ENCODE results near the gene NLGN4Y. TPM values are rescaled to one million over a fixed set of nuclear protein-coding genes. Genes with fewer than 3 reads are reported as not detected.

The NLGN4Y gene
- total and polyA plus RNA-seq, 2 of the 4 experiments (the other 2 are of a cell fraction) = not detected

DNA sequence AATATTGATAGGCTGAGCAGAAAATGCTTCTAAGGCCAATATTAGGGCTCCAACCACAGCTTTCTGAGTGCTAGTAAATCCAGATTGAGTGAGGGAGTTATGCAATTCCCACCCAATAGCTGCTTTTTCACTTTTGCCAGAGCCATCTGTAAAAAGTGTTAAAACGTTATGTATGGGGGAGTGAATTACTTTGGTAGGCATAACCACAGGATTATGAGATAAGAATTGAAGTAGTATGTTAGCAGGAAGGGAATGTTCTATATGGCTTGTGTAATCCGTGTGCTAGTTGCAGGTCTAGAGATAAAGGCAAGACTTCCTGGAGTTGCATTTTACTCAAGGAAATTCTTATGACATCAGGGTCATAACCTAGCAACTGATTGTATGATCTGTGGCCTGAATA is 347.6 kb downstream of the NLGN4Y start:
- H4K5ac ChIP-seq (ENCODE audit: low read depth, low read length) = no peak overlapping the region
- DNase-seq (no peak), ATAC-seq (ENCODE audit: low read depth) (no peak)
- H2BK20ac ChIP-seq (ENCODE audit: low read depth, low read length) = no peak overlapping the region
- no peaks in the 10 kb centered on the region for H3K36me3 ChIP-seq (ENCODE audit: control insufficient read depth, insufficient read depth, low read length)
- no peak overlapping the region for H2AK9ac ChIP-seq (replicated peaks; ENCODE audit: low read depth, low read length, poor library complexity)
- H3K56ac ChIP-seq (ENCODE audit: extremely low read depth, insufficient read depth, low read length) = no peak overlapping the region
- H3K79me1 ChIP-seq (ENCODE audit: low read depth in 1 of 2, low read length in 2 of 2) = no peaks in the 10 kb centered on the region
- H2AFZ ChIP-seq (replicated peaks; ENCODE audit: low read length, poor library complexity) = no peak overlapping the region
- H4K20me1 ChIP-seq (ENCODE audit: insufficient read depth, low read length) = no peaks in the 10 kb centered on the region
- no peak overlapping the region for H2BK120ac ChIP-seq (ENCODE audit: low read depth, low read length)
- no peaks in the 10 kb centered on the region for H3K9me1 ChIP-seq (ENCODE audit: insufficient read depth, low read length)
- WGBS, 2 experiments (ENCODE audit: extremely low coverage in 2 of 2, insufficient read length in 1 of 2) = no CpG with 5 or more reads among the region's 2 CpGs
- POLR2A ChIA-PET (ENCODE audit: unreplicated experiment) = no interaction called here
- no peak overlapping the region for H2BK5ac ChIP-seq (ENCODE audit: low read depth, low read length, poor library complexity, severe bottlenecking)
- no peak overlapping the region for H3K4ac ChIP-seq (ENCODE audit: low read depth, low read length)
- in situ Hi-C loops (cut with MboI; ENCODE audit: low sequenced_read_pairs) (no loop called here), intact Hi-C loops (cut with micrococcal nuclease) (no loop called here), dilution Hi-C loops (cut with HindIII; ENCODE audit: low sequenced_read_pairs, unreplicated experiment) (no loop called here)
- no peak overlapping the region for H2BK15ac ChIP-seq (ENCODE audit: low read depth, low read length)
- no peaks in the 10 kb centered on the region for H3K27me3 ChIP-seq (ENCODE audit: control insufficient read depth, insufficient read depth, low read length)
- no peak overlapping the region for H3K4me2 ChIP-seq (ENCODE audit: low read depth, low read length)
- no peak overlapping the region for H3K9ac ChIP-seq (ENCODE audit: low read depth, low read length)
- H3K9me3 ChIP-seq (ENCODE audit: control insufficient read depth, insufficient read depth, low read length) = no peaks in the 10 kb centered on the region
- no peak overlapping the region for H3K27ac ChIP-seq (ENCODE audit: insufficient read depth, low read length)
- no peak overlapping the region for H3K18ac ChIP-seq (ENCODE audit: low read depth, low read length)
- H2AK5ac ChIP-seq (ENCODE audit: low read depth, low read length) = no peak overlapping the region
- TF ChIP-seq, protein P1, sequence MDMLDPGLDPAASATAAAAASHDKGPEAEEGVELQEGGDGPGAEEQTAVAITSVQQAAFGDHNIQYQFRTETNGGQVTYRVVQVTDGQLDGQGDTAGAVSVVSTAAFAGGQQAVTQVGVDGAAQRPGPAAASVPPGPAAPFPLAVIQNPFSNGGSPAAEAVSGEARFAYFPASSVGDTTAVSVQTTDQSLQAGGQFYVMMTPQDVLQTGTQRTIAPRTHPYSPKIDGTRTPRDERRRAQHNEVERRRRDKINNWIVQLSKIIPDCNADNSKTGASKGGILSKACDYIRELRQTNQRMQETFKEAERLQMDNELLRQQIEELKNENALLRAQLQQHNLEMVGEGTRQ (IDR thresholded peaks at IDR 0.05; ENCODE audit: low read depth, low read length) = no peak
- TF ChIP-seq MXI1 (IDR thresholded peaks at IDR 0.05; ENCODE audit: borderline replicate concordance, low read depth, low read length) (no peak), POLR2A (IDR thresholded peaks at IDR 0.05; ENCODE audit: low read depth, low read length) (no peak)
- TF ChIP-seq, protein P2, sequence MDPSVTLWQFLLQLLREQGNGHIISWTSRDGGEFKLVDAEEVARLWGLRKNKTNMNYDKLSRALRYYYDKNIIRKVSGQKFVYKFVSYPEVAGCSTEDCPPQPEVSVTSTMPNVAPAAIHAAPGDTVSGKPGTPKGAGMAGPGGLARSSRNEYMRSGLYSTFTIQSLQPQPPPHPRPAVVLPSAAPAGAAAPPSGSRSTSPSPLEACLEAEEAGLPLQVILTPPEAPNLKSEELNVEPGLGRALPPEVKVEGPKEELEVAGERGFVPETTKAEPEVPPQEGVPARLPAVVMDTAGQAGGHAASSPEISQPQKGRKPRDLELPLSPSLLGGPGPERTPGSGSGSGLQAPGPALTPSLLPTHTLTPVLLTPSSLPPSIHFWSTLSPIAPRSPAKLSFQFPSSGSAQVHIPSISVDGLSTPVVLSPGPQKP (IDR thresholded peaks at IDR 0.05; ENCODE audit: borderline replicate concordance, low read depth, low read length) = no peak
- no peak overlapping the region for H4K8ac ChIP-seq (ENCODE audit: low read depth in 2 of 2, low read length in 2 of 2)
- BruUV-seq (replicated peaks) = no TSS peak
- CTCF ChIA-PET = no interaction called here
- H3K4me3 ChIP-seq (ENCODE audit: insufficient read depth, low read depth, low read length) = no peak overlapping the region
- H3K23ac ChIP-seq (ENCODE audit: low read depth, low read length) = no peak overlapping the region
- no peaks in the 10 kb centered on the region for H3K4me1 ChIP-seq (ENCODE audit: control insufficient read depth, insufficient read depth, low read length)
- H3K14ac ChIP-seq (replicated peaks; ENCODE audit: low read depth, low read length) = no peak overlapping the region
- no peak overlapping the region for H4K91ac ChIP-seq (ENCODE audit: insufficient read depth, low read depth, low read length)

Data from IMR-90 (cell line).